GM10266 (cell line): ENCODE measurements around the gene TEX44.
A peak's percentile ranks its signal among the peaks of the same experiment; 100 is the strongest.

Source experiments
- DNase-seq: peaks from one replicate; pipeline ENCODE4 v3.0.0; 2012; ENCODE audit errors: extremely low spot score
- TF ChIP-seq, protein P1 (sequence below): IDR thresholded peaks from 2 replicates; pipeline ENCODE4 v1.5.1; 2012; ENCODE audit warnings: mild to moderate bottlenecking, low read depth; ENCODE audit not compliant: control insufficient read depth, insufficient read depth; ENCODE audit errors: missing control alignments

TEX44 gene

GRCh38 chr2:231601356-231602229 lies 8.9 kb downstream of the TEX44 start:
- TF ChIP-seq, protein P1, sequence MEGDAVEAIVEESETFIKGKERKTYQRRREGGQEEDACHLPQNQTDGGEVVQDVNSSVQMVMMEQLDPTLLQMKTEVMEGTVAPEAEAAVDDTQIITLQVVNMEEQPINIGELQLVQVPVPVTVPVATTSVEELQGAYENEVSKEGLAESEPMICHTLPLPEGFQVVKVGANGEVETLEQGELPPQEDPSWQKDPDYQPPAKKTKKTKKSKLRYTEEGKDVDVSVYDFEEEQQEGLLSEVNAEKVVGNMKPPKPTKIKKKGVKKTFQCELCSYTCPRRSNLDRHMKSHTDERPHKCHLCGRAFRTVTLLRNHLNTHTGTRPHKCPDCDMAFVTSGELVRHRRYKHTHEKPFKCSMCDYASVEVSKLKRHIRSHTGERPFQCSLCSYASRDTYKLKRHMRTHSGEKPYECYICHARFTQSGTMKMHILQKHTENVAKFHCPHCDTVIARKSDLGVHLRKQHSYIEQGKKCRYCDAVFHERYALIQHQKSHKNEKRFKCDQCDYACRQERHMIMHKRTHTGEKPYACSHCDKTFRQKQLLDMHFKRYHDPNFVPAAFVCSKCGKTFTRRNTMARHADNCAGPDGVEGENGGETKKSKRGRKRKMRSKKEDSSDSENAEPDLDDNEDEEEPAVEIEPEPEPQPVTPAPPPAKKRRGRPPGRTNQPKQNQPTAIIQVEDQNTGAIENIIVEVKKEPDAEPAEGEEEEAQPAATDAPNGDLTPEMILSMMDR, result peak; percentile 88
- peak; percentile 86 for DNase-seq

- TF ChIP-seq, protein P1, result no peak
- no peak for DNase-seq
Observed at GRCh38 chr2:231602859-231603467, 10.3 kb downstream of the TEX44 start.

DNA sequence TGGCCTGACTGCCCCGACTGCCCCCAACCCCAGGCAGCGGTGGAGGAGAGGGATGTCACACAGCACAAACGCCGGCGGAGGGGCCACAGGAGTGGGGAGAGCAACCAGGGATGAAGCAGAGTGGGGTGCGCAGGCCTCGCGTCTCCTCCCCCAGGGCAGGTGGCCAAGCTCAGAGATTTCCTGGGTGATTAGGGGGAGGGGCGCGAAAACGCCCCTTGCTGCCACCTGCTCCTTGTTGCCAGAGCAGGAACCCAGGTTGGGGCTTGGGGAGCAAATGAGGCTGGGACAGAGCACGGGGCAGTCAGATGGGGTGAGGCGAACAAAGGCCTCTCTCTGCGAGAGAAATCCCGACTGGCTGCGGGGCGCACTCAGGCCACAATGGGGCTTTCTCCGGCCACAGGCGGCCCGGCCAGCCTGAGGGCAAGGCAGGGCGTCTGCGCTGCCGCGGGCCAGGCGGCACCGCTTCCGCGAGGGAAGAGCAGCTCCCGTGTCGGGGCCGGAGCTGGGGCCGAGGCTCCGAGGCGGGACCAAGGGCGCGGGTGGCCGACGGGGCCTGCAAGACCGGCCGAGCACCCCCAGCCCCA lies 11.5 kb downstream of the TEX44 start:
- TF ChIP-seq, protein P1, result no peak
- peak; percentile 79 for DNase-seq

DNA sequence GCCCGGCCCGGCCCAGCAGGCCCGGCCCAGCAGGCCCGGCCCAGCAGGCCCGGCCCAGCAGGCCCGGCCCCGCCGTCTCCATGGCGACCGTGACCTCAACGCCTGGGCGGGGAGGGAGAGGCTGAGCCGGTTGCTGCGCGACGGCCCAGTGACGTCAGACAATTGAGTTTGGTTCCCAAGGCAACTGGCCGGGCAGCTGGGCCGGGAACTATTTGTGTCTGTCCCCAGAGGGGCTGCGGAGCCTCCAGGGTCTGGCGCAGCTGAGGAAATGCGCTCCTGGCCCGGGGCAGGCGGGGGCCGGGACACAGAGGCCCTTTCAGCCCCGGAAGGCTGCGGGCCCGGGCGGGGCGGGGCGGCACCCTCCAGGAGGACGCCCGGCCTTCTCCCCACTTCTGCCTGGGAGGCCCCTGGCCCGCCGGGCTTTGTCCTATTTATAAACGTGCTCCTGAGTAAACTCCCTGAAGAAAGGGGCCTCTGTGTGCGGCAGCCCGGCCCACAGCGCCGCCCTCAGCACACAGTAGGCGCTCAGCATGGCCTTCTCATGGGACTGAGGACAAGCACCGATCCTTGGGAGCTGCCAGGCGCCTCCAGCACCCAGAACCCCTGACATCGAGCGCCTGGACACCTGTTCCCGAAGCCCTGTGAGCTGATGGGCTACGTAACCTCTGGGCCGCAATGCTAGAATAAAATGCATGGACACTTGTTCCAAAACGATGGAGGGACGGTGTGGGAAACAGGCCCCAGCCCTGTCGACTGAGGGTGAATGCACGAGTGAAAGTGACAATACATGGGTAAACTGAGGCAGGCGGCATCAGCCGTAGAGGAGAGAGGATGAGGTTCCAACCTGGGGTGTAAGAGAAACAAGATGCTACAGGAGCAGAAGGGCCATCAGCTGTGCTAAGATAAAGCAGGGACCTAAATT lies 12.3 kb downstream of the TEX44 start:
- peak; percentile 99 for DNase-seq
- TF ChIP-seq, protein P1, result peak; percentile 22

GRCh38 chr2:231605607-231606091 lies 13.0 kb downstream of the TEX44 start:
- no peak for DNase-seq
- TF ChIP-seq, protein P1, result no peak

GRCh38 chr2:231606941-231607340 lies 14.3 kb downstream of the TEX44 start:
- TF ChIP-seq, protein P1, result no peak
- no peak for DNase-seq
